Ishikawa (cell line): ENCODE measurements around the gene HAO1.
A peak's percentile ranks its signal among the peaks of the same experiment; 100 is the strongest.

ENCODE experiments used
- CEBPB ChIP-seq: IDR thresholded peaks from 2 replicates; pipeline ENCODE4 v1.6.1; 2012
- EP300 ChIP-seq: IDR thresholded peaks from 2 replicates; pipeline ENCODE4 v1.6.1; 2012; ENCODE audit warnings: borderline replicate concordance
- FOXM1 ChIP-seq: IDR thresholded peaks from 2 replicates; pipeline ENCODE4 v1.6.1; 2012; ENCODE audit warnings: low read depth, borderline replicate concordance
- MAX ChIP-seq: IDR thresholded peaks from 2 replicates; pipeline ENCODE4 v1.6.1; 2012
- RAD21 ChIP-seq: IDR thresholded peaks from 2 replicates; pipeline ENCODE4 v1.6.1; 2012; ENCODE audit warnings: low read depth
- REST ChIP-seq: IDR thresholded peaks from 2 replicates; pipeline ENCODE4 v1.6.1; 2012; ENCODE audit warnings: low read depth, mild to moderate bottlenecking
- TAF1 ChIP-seq: IDR thresholded peaks from 2 replicates; pipeline ENCODE4 v1.6.1; 2012; ENCODE audit warnings: low read depth, mild to moderate bottlenecking
- TCF12 ChIP-seq: IDR thresholded peaks from 2 replicates; pipeline ENCODE4 v1.6.1; 2012; ENCODE audit warnings: low read depth
- TEAD4 ChIP-seq: IDR thresholded peaks from 2 replicates; pipeline ENCODE4 v1.6.1; 2012
- TF ChIP-seq, protein P1 (sequence below): IDR thresholded peaks from 2 replicates; pipeline ENCODE4 v1.6.1; 2012

GRCh38 chr20:7859356-7859802, 80.9 kb downstream of the HAO1 start:
- TF ChIP-seq RAD21, result peak; percentile 78
- no peak for TF ChIP-seq TAF1
- TF ChIP-seq EP300, result no peak
- TF ChIP-seq REST, result no peak
- TF ChIP-seq FOXM1, result no peak
- no peak for TF ChIP-seq TCF12
- TF ChIP-seq TEAD4, result no peak
- TF ChIP-seq, protein P1, sequence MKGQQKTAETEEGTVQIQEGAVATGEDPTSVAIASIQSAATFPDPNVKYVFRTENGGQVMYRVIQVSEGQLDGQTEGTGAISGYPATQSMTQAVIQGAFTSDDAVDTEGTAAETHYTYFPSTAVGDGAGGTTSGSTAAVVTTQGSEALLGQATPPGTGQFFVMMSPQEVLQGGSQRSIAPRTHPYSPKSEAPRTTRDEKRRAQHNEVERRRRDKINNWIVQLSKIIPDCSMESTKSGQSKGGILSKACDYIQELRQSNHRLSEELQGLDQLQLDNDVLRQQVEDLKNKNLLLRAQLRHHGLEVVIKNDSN, result no peak
- no peak for TF ChIP-seq CEBPB
- TF ChIP-seq MAX, result no peak
